Fibroblast of lung (primary cell): ENCODE data around the gene CELSR2. TPM values are rescaled to one million over a fixed set of nuclear protein-coding genes. Genes with fewer than 3 reads are reported as not detected.
A peak's percentile ranks its signal among the peaks of the same experiment; 100 is the strongest.

Source experiments
- DNase-seq, 2 donors: peaks; one replicate each; pipeline versions ENCODE4 v3.0.0 to v3.0.0-alpha.2; 2010; ENCODE audit warnings: low read depth in 2 of 2
- H2AFZ ChIP-seq: 2 replicates; pipeline ENCODE4 v1.5.1; 2012; ENCODE audit warnings: low read length, control low read depth, inconsistent platforms
- H3K27ac ChIP-seq: 2 replicates; pipeline ENCODE4 v1.5.1; 2011; ENCODE audit warnings: low read length, control low read depth; ENCODE audit not compliant: insufficient read depth
- H3K27me3 ChIP-seq: 2 replicates; pipeline ENCODE4 v1.5.1; 2011; ENCODE audit warnings: mild to moderate bottlenecking, low read length; ENCODE audit not compliant: control insufficient read depth, insufficient read depth
- H3K36me3 ChIP-seq: 2 replicates; pipeline ENCODE4 v1.5.1; 2011; ENCODE audit warnings: low read length; ENCODE audit not compliant: control insufficient read depth, insufficient read depth
- H3K4me1 ChIP-seq: 2 replicates; pipeline ENCODE4 v1.5.1; 2011; ENCODE audit warnings: low read length; ENCODE audit not compliant: control insufficient read depth, insufficient read depth; ENCODE audit errors: extremely low read depth
- H3K4me2 ChIP-seq: 2 replicates; pipeline ENCODE4 v1.5.1; 2011; ENCODE audit warnings: low read length, control low read depth; ENCODE audit not compliant: insufficient read depth; ENCODE audit errors: extremely low read depth
- H3K4me3 ChIP-seq, 4 experiments: fragments of 200-600 bp in 1 of 4; sonication (generic) in 1 of 4; replicated peaks in 1 of 4; 2 replicates each; pipeline ENCODE4 v1.5.1; 2011 to 2016; ENCODE audit warnings: low read length in 4 of 4, low read depth in 3 of 4, mild to moderate bottlenecking in 3 of 4, control low read depth in 2 of 4, inconsistent platforms in 1 of 4, mixed read lengths in 1 of 4; ENCODE audit not compliant: insufficient read depth in 1 of 4; ENCODE audit errors: control extremely low read depth in 1 of 4
- H3K79me2 ChIP-seq: 2 replicates; pipeline ENCODE4 v1.5.1; 2012; ENCODE audit warnings: mild to moderate bottlenecking, low read length, inconsistent platforms; ENCODE audit not compliant: control insufficient read depth, insufficient read depth
- H3K9ac ChIP-seq: 2 replicates; pipeline ENCODE4 v1.5.1; 2011; ENCODE audit warnings: mild to moderate bottlenecking, low read length, control low read depth; ENCODE audit not compliant: insufficient read depth
- H3K9me3 ChIP-seq: 2 replicates; pipeline ENCODE4 v1.5.1; 2012; ENCODE audit warnings: low read depth, low read length; ENCODE audit not compliant: control insufficient read depth, insufficient read depth
- H4K20me1 ChIP-seq: 2 replicates; pipeline ENCODE4 v1.5.1; 2011; ENCODE audit warnings: low read length; ENCODE audit not compliant: control insufficient read depth, insufficient read depth; ENCODE audit errors: extremely low read depth
- EZH2 ChIP-seq: IDR thresholded peaks from 2 replicates; pipeline ENCODE4 v1.5.1; 2012; ENCODE audit warnings: low read length, control low read depth, mild to moderate bottlenecking; ENCODE audit errors: missing control alignments
- polyA plus RNA-seq, 2 donors: library from polyadenylated mRNA; depleted of rRNA in 1 of 2; stranded (reverse) in 1 of 2; unstranded in 1 of 2; fragments of >200 nt; gene quantifications; 2 replicates each; pipeline ENCODE4 v1.2.1, GENCODE V29; 2011 to 2012; ENCODE audit warnings: missing spikeins in 1 of 2
- total RNA-seq: library from RNA; depleted of rRNA; stranded (reverse); fragments of >200 nt; gene quantifications from 2 replicates; pipeline ENCODE4 v1.2.1, GENCODE V29; 2014
- TF ChIP-seq, protein P1 (sequence below), 2 donors: IDR thresholded peaks in 1 of 2; conservative IDR thresholded peaks in 1 of 2; 1 replicate in 1 of 2; 2 replicates in 1 of 2; pipeline ENCODE4 v1.5.1; 2011 to 2012; ENCODE audit warnings: low read length in 2 of 2, control low read depth in 1 of 2, inconsistent platforms in 1 of 2, low read depth in 1 of 2, mild to moderate bottlenecking in 1 of 2

The CELSR2 gene
- total and polyA plus RNA-seq, 2 donors (not counting 1 experiment from before 2014, with no cell fraction given), result 0.67 to 3.5 TPM

DNA sequence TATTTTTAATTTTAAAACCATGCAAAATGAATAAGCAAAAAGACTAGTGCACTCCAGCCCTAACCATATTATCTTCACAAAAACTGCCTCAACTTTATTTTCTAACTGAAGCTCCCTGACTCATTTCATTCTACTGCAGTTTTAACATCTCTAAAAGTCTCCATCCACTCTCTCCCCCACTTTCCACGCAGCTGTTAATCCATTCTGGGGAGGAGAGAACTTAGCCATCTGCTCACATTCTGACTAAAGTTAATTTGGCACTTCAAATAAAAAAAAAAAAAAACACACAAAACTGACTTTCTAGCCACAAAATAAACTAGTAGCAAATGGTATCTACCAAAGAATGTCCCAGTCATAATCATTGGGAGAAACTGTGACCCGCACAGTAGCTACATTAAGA, 62.9 kb downstream of the CELSR2 start:
- Histone ChIP-seq H3K27ac (no peak overlapping the region), H4K20me1 (no peaks in the 10 kb centered on the region), H3K36me3 (no peaks in the 10 kb centered on the region), H2AFZ (no peak overlapping the region), H3K27me3 (no peaks in the 10 kb centered on the region), H3K79me2 (no peaks in the 10 kb centered on the region), H3K9ac (no peak overlapping the region), H3K4me2 (no peak overlapping the region), H3K4me1 (peaks cover 3% of the 10 kb centered on the region), H3K4me3 (no peak overlapping the region), H3K9me3 (no peaks in the 10 kb centered on the region)
- DNase-seq, result no peak
- no peak for TF ChIP-seq EZH2
- TF ChIP-seq, protein P1, sequence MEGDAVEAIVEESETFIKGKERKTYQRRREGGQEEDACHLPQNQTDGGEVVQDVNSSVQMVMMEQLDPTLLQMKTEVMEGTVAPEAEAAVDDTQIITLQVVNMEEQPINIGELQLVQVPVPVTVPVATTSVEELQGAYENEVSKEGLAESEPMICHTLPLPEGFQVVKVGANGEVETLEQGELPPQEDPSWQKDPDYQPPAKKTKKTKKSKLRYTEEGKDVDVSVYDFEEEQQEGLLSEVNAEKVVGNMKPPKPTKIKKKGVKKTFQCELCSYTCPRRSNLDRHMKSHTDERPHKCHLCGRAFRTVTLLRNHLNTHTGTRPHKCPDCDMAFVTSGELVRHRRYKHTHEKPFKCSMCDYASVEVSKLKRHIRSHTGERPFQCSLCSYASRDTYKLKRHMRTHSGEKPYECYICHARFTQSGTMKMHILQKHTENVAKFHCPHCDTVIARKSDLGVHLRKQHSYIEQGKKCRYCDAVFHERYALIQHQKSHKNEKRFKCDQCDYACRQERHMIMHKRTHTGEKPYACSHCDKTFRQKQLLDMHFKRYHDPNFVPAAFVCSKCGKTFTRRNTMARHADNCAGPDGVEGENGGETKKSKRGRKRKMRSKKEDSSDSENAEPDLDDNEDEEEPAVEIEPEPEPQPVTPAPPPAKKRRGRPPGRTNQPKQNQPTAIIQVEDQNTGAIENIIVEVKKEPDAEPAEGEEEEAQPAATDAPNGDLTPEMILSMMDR (conservative IDR thresholded peaks at IDR 0.05 in 1 of 2, IDR thresholded peaks at IDR 0.05 in 1 of 2; ENCODE audit: low read depth in 1 of 2, low read length in 2 of 2), result no peak

DNA sequence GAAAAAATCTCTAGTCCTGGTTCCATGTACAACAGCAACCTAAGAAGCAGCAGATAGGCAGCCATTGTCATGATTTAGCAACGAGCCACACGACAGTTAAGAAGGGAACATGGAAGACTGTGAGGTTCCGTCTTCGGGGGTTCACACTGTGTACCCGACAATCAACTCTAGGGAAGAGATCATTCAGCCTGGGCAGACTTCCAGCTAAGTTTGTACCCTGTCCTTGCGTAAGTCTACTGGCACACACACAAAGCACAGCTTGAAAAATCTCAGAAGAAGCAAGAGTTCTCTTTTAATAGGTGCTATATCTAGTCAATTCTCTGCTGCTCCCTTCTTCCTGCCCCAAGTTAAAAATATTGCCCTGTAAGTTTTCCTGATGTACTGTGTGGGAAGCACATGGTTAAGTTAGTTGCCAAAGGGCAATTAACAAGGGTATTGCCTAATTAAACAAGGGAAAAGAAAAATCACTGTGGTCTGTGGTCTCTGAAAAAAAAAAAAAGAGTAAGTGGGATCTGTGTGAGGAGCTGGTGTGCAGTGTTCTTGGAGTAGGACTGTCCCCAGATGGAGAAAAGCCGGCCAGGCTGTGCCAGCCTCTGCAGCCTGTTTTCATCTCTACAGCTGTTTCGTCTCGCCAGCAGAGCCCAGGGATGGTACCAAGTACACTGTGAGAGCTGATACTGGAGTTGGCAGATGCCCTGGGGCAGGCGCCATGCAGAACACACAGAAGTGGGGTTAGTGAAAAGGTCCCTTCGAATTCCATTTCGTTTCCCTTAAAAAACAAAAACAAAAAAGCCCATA, 63.8 kb downstream of the CELSR2 start:
- Histone ChIP-seq H3K79me2 (no peaks in the 10 kb centered on the region), H3K4me2 (no peak overlapping the region), H3K4me1 (no peaks in the 10 kb centered on the region), H3K4me3 (no peak overlapping the region), H3K27ac (no peak overlapping the region), H3K9ac (no peak overlapping the region), H3K36me3 (no peaks in the 10 kb centered on the region), H3K27me3 (no peaks in the 10 kb centered on the region), H4K20me1 (no peaks in the 10 kb centered on the region), H3K9me3 (no peaks in the 10 kb centered on the region), H2AFZ (no peak overlapping the region)
- TF ChIP-seq EZH2, result no peak
- TF ChIP-seq, protein P1 (conservative IDR thresholded peaks at IDR 0.05 in 1 of 2, IDR thresholded peaks at IDR 0.05 in 1 of 2; ENCODE audit: low read depth in 1 of 2, low read length in 2 of 2), result no peak
- peak in 1 of 2 donors; percentile 78 for DNase-seq

DNA sequence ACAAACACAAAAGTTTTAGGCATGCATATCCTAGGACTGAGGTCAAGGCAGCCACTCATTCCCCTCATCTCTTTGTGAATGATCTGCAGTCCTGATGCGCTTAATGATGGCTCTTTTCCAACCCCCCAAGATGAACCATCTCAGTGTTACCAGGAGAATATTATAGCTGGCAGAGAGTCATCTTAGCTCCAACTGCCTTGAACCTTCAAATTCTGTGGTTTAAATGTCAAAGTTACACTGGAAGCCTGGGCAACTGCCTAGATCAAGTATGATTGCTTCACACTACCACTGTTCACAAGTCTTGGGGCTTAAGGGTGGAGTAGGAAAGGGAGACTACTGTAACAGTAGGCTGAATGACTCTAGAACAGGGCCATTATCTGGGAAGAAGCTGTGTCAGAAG, 65.5 kb downstream of the CELSR2 start:
- Histone ChIP-seq H3K9ac (no peak overlapping the region), H3K9me3 (no peaks in the 10 kb centered on the region), H3K27me3 (no peaks in the 10 kb centered on the region), H2AFZ (no peak overlapping the region), H4K20me1 (no peaks in the 10 kb centered on the region), H3K4me3 (no peak overlapping the region), H3K4me2 (no peak overlapping the region), H3K36me3 (no peaks in the 10 kb centered on the region), H3K79me2 (no peaks in the 10 kb centered on the region), H3K4me1 (no peaks in the 10 kb centered on the region), H3K27ac (no peak overlapping the region)
- peak; percentile 12 to 65 for DNase-seq
- TF ChIP-seq, protein P1 (conservative IDR thresholded peaks at IDR 0.05 in 1 of 2, IDR thresholded peaks at IDR 0.05 in 1 of 2; ENCODE audit: low read depth in 1 of 2, low read length in 2 of 2), result no peak
- TF ChIP-seq EZH2, result no peak
